ENCODE results near the gene NHERF2. TPM values are rescaled to one million over a fixed set of nuclear protein-coding genes. Genes with fewer than 3 reads are reported as not detected.

NHERF2 gene
- total and polyA plus RNA-seq, 2 of the 4 experiments (the other 2 are of a cell fraction) = 18.6 to 77.8 TPM

DNA sequence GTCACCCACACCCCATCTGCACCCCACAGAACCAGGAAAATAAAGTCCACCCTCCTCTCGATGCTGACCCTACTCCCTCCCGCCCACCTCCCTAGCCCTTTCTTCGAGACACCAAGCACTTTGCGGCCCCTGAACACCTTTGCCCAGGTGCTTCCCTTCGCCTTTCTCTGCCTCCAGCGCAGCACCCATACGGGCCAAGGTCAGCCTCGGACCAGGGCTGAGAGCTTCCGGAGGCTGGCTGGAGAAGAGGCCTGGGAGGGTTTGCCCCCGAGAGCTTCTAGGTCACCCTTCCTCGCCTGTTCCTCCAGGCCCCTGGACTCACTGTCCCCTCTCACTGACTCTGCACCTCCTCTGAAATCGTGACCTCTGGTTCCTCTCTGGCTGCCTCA, 2.7 kb upstream of the NHERF2 start:
- H2BK5ac ChIP-seq (ENCODE audit: low read depth, low read length, poor library complexity, severe bottlenecking) = no peak overlapping the region
- H4K8ac ChIP-seq (ENCODE audit: low read depth in 2 of 2, low read length in 2 of 2) = peak overlapping the region; percentile 89 to 96; a peak in 2 of 4 replicates
- H3K79me1 ChIP-seq (ENCODE audit: low read depth in 1 of 2, low read length in 2 of 2) = peaks cover 6 to 25% of the 10 kb centered on the region in 2 experiments
- H3K18ac ChIP-seq (ENCODE audit: low read depth, low read length) = no peak overlapping the region
- dilution Hi-C loops (cut with HindIII; ENCODE audit: low sequenced_read_pairs, unreplicated experiment) (no loop called here), in situ Hi-C loops (cut with MboI; ENCODE audit: low sequenced_read_pairs) (loop anchor here (5.0 kb wide), 1 partner anchor 118 kb away; no protein-coding TSS in a partner anchor), intact Hi-C loops (cut with micrococcal nuclease) (no loop called here)
- H3K9ac ChIP-seq (ENCODE audit: low read depth, low read length) = no peak overlapping the region
- H4K5ac ChIP-seq (ENCODE audit: low read depth, low read length) = no peak overlapping the region
- H3K4me2 ChIP-seq (ENCODE audit: low read depth, low read length) = no peak overlapping the region
- peak overlapping the region; percentile 27 for H2AFZ ChIP-seq (replicated peaks; ENCODE audit: low read length, poor library complexity)
- POLR2A ChIA-PET (ENCODE audit: unreplicated experiment) = interaction anchor here (0.9 kb wide), 1 partner anchor 131 kb away, joined by 4 read pairs; the partner anchor contains the start of gene TRAF7
- DNase-seq (no peak), ATAC-seq (ENCODE audit: low read depth) (no peak)
- H2AK9ac ChIP-seq (replicated peaks; ENCODE audit: low read depth, low read length, poor library complexity) = peak overlapping the region; percentile 82
- BruUV-seq (replicated peaks) = no TSS peak
- peak overlapping the region; percentile 65; the same call in 1 of the 2 replicates for H2BK20ac ChIP-seq (ENCODE audit: low read depth, low read length)
- H3K27me3 ChIP-seq (ENCODE audit: control insufficient read depth, insufficient read depth, low read length) = peaks cover 17% of the 10 kb centered on the region; the same call in 1 of the 2 replicates
- H3K27ac ChIP-seq (ENCODE audit: insufficient read depth, low read length) = no peak overlapping the region
- H3K56ac ChIP-seq (ENCODE audit: extremely low read depth, insufficient read depth, low read length) = no peak overlapping the region
- peak overlapping the region; percentile 95 for H3K4ac ChIP-seq (ENCODE audit: low read depth, low read length)
- H3K4me3 ChIP-seq (ENCODE audit: insufficient read depth, low read depth, low read length) = no peak overlapping the region
- H3K23ac ChIP-seq (ENCODE audit: low read depth, low read length) = no peak overlapping the region
- H3K14ac ChIP-seq (replicated peaks; ENCODE audit: low read depth, low read length) = no peak overlapping the region
- H2BK15ac ChIP-seq (ENCODE audit: low read depth, low read length) = no peak overlapping the region; the same call in 2 of the 3 replicates
- H3K36me3 ChIP-seq (ENCODE audit: control insufficient read depth, insufficient read depth, low read length) = peaks cover 2% of the 10 kb centered on the region; the same call in 1 of the 2 replicates
- CTCF ChIA-PET = no interaction called here
- peaks cover 20% of the 10 kb centered on the region for H3K4me1 ChIP-seq (ENCODE audit: control insufficient read depth, insufficient read depth, low read length)
- peak overlapping the region; percentile 57 for H2AK5ac ChIP-seq (ENCODE audit: low read depth, low read length)
- H2BK120ac ChIP-seq (ENCODE audit: low read depth, low read length) = peak overlapping the region; percentile 2; the same call in 1 of the 2 replicates
- no peak for TF ChIP-seq CEBPB (IDR thresholded peaks at IDR 0.05; ENCODE audit: low read depth, low read length)
- TF ChIP-seq, protein P1, sequence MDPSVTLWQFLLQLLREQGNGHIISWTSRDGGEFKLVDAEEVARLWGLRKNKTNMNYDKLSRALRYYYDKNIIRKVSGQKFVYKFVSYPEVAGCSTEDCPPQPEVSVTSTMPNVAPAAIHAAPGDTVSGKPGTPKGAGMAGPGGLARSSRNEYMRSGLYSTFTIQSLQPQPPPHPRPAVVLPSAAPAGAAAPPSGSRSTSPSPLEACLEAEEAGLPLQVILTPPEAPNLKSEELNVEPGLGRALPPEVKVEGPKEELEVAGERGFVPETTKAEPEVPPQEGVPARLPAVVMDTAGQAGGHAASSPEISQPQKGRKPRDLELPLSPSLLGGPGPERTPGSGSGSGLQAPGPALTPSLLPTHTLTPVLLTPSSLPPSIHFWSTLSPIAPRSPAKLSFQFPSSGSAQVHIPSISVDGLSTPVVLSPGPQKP (IDR thresholded peaks at IDR 0.05; ENCODE audit: borderline replicate concordance, low read depth, low read length) = no peak
- no peak for TF ChIP-seq BHLHE40 (IDR thresholded peaks at IDR 0.05; ENCODE audit: low read depth, low read length)
- TF ChIP-seq SMC3 (IDR thresholded peaks at IDR 0.05; ENCODE audit: low read depth, low read length) = no peak
- TF ChIP-seq NFE2L2 (IDR thresholded peaks at IDR 0.05; ENCODE audit: low read depth, low read length) = no peak
- no peak for TF ChIP-seq CHD1 (IDR thresholded peaks at IDR 0.05; ENCODE audit: low read depth, low read length)
- TF ChIP-seq MAZ (IDR thresholded peaks at IDR 0.05; ENCODE audit: borderline replicate concordance, low read depth, low read length) = no peak
- TF ChIP-seq POLR2A (IDR thresholded peaks at IDR 0.05; ENCODE audit: low read depth, low read length) = no peak
- no peak for TF ChIP-seq RCOR1 (IDR thresholded peaks at IDR 0.05; ENCODE audit: insufficient replicate concordance, low read length)
- no peak for TF ChIP-seq RAD21 (IDR thresholded peaks at IDR 0.05; ENCODE audit: low read length)
- TF ChIP-seq MAFK (IDR thresholded peaks at IDR 0.05; ENCODE audit: low read depth, low read length) = no peak
- no peak for TF ChIP-seq MXI1 (IDR thresholded peaks at IDR 0.05; ENCODE audit: borderline replicate concordance, low read depth, low read length)
- TF ChIP-seq, protein P2, sequence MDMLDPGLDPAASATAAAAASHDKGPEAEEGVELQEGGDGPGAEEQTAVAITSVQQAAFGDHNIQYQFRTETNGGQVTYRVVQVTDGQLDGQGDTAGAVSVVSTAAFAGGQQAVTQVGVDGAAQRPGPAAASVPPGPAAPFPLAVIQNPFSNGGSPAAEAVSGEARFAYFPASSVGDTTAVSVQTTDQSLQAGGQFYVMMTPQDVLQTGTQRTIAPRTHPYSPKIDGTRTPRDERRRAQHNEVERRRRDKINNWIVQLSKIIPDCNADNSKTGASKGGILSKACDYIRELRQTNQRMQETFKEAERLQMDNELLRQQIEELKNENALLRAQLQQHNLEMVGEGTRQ (IDR thresholded peaks at IDR 0.05; ENCODE audit: low read depth, low read length) = no peak
- TF ChIP-seq RFX5 (IDR thresholded peaks at IDR 0.05; ENCODE audit: low read depth, low read length) = no peak
- TF ChIP-seq, protein P3, sequence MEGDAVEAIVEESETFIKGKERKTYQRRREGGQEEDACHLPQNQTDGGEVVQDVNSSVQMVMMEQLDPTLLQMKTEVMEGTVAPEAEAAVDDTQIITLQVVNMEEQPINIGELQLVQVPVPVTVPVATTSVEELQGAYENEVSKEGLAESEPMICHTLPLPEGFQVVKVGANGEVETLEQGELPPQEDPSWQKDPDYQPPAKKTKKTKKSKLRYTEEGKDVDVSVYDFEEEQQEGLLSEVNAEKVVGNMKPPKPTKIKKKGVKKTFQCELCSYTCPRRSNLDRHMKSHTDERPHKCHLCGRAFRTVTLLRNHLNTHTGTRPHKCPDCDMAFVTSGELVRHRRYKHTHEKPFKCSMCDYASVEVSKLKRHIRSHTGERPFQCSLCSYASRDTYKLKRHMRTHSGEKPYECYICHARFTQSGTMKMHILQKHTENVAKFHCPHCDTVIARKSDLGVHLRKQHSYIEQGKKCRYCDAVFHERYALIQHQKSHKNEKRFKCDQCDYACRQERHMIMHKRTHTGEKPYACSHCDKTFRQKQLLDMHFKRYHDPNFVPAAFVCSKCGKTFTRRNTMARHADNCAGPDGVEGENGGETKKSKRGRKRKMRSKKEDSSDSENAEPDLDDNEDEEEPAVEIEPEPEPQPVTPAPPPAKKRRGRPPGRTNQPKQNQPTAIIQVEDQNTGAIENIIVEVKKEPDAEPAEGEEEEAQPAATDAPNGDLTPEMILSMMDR (conservative IDR thresholded peaks at IDR 0.05; ENCODE audit: low read depth, low read length) = no peak
- TF ChIP-seq FOS (IDR thresholded peaks at IDR 0.05; ENCODE audit: low read depth, low read length) = no peak
- peaks cover 9% of the 10 kb centered on the region for H3K9me1 ChIP-seq (ENCODE audit: insufficient read depth, low read length)
- H4K91ac ChIP-seq (ENCODE audit: insufficient read depth, low read depth, low read length) = peak overlapping the region; percentile 96; the same call in 1 of the 2 replicates
- WGBS, 2 experiments (ENCODE audit: extremely low coverage in 2 of 2, insufficient read length in 1 of 2) = 90% methylated on average over 7 of the region's 12 CpGs; no CpG with 5 or more reads in 1 of the 2 experiments
- H3K9me3 ChIP-seq (ENCODE audit: control insufficient read depth, insufficient read depth, low read length) = no peaks in the 10 kb centered on the region
- peaks cover 13% of the 10 kb centered on the region for H4K20me1 ChIP-seq (ENCODE audit: insufficient read depth, low read length)
